Stimulated activated naive CD8-positive, alpha-beta T cell treated with anti-CD3 and anti-CD28 coated beads, Interleukin-15, amount 100 ng/mL, for 72 hours (primary cell): ENCODE measurements around the gene USP12.
A peak's percentile ranks its signal among the peaks of the same experiment; 100 is the strongest.

ENCODE experiments used
- ATAC-seq: fragments of 150-1000 bp; cut with Tn5 transposase; 2 replicates; pipeline ENCODE4 v1.10.0; 2021; ENCODE audit warnings: mild to moderate bottlenecking, moderate library complexity
- DNase-seq, 2 donors: peaks; one replicate each; pipeline ENCODE4 v3.0.0; 2021 to 2022
- H3K27ac Mint-ChIP-seq, 2 donors: one replicate each; pipeline ENCODE4 v1.8.0; 2022; ENCODE audit warnings: mild to moderate bottlenecking in 2 of 2, mixed read lengths in 2 of 2, moderate library complexity in 2 of 2
- H3K27me3 Mint-ChIP-seq: one replicate; pipeline ENCODE4 v1.8.0; 2022; ENCODE audit warnings: mixed read lengths
- H3K4me1 Mint-ChIP-seq: one replicate; pipeline ENCODE4 v1.8.0; 2022; ENCODE audit warnings: mild to moderate bottlenecking, mixed read lengths
- H3K4me3 Mint-ChIP-seq, 2 donors: one replicate each; pipeline ENCODE4 v1.8.0; 2022; ENCODE audit warnings: mild to moderate bottlenecking in 2 of 2, mixed read lengths in 2 of 2, moderate library complexity in 1 of 2
- H3K9me3 Mint-ChIP-seq, 2 donors: one replicate each; pipeline ENCODE4 v1.8.0; 2022; ENCODE audit warnings: mixed read lengths in 2 of 2

Gene USP12

DNA sequence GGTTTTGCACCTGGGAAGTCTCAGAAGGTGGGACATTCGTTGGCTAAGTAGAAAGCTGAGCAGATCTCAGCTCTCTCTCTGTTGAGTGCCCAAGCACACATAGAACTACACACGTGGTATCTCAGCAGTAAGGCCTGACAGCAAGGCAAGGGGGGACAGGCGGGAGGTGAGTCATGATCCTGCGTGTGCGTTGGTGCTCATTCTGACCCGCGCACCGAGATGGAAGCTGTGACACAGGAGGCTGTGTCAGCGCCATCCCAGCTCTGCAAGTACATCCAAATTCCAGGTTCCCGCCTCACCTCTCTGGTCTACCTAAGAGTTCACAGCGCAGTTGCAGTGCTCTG is 135.7 kb downstream of the USP12 start:
- Mint-ChIP-seq H3K27ac (peak overlapping the region in 1 of 2 donors; percentile 60), H3K27me3 (peaks cover 41% of the 10 kb centered on the region), H3K4me1 (peaks cover 15% of the 10 kb centered on the region), H3K4me3 (no peak overlapping the region), H3K9me3 (no peaks in the 10 kb centered on the region)
- DNase-seq: no peak
- ATAC-seq: no peak

DNA sequence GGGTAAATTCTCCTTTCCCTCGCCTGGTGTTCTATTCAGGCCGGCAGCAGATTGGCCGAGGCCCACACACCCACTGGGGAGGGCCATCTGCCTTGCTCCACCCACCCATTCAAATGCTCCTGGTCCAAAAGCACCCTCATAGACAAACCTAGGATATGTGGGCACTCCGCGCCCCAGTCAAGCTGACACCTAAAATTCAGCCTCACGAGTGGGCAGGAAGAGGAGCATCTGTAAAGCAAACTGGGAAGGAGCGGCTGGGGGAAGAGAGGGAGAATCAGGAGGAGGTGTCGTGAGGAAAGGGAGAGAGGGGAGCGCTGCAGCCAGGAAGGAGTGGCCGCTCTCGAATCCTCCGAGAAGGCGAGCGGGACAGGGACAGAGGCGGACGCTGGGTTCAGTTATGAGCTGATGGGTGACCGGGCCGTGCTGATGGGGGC is 136.9 kb downstream of the USP12 start:
- ATAC-seq: no peak
- peaks cover 15% of the 10 kb centered on the region for H3K4me1 Mint-ChIP-seq
- DNase-seq: no peak
- peak overlapping the region; percentile 69 to 94 for H3K27ac Mint-ChIP-seq
- peaks cover 41% of the 10 kb centered on the region for H3K27me3 Mint-ChIP-seq
- no peaks in the 10 kb centered on the region for H3K9me3 Mint-ChIP-seq
- peak overlapping the region; percentile 56 to 68 for H3K4me3 Mint-ChIP-seq

DNA sequence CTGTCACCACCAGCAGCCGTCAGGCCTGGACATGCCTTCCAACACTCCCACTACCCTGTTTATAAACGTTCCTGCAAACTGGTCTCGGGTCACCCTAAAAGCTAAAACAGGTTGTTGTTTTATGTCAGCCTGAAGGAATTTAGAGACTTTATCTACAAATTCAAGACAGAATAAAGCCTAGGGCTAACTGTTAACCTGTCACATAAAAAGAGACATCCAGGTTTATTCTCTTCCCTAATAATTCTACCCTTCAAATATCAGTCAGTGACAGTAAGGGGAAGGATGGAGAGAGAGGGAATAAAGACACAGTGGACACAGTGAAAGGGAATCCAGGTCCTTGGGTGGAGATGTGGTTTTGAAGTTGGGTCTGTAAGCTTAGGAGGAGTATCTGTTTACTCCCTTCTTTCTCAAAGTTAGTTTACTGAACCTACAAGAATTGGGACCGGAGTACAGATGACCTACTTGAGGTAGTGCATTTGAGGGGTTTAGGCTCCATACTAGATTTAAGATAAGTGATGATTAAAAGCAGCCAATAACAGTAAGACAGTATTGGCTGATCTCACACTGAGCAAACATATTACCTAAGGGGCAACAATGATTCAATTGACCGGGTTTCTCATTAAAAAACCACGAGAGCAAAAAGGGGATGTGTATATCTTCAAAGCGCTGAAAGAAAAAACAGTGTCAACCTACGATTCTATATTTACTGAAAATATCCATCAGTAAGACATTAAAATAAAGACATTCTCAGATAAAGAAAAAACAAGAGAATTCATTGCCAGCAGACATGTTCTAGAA is 142.7 kb downstream of the USP12 start:
- Mint-ChIP-seq H3K4me1 (no peaks in the 10 kb centered on the region), H3K27ac (no peak overlapping the region), H3K27me3 (peaks cover 51% of the 10 kb centered on the region), H3K4me3 (no peak overlapping the region), H3K9me3 (no peaks in the 10 kb centered on the region)
- DNase-seq (no peak), ATAC-seq (no peak)

GRCh38 chr13:27027086-27027667 is 144.4 kb downstream of the USP12 start:
- ATAC-seq (no peak), DNase-seq (no peak)
- Mint-ChIP-seq H3K27me3 (peaks cover 42% of the 10 kb centered on the region), H3K4me3 (no peak overlapping the region), H3K9me3 (no peaks in the 10 kb centered on the region), H3K4me1 (no peaks in the 10 kb centered on the region), H3K27ac (no peak overlapping the region)

DNA sequence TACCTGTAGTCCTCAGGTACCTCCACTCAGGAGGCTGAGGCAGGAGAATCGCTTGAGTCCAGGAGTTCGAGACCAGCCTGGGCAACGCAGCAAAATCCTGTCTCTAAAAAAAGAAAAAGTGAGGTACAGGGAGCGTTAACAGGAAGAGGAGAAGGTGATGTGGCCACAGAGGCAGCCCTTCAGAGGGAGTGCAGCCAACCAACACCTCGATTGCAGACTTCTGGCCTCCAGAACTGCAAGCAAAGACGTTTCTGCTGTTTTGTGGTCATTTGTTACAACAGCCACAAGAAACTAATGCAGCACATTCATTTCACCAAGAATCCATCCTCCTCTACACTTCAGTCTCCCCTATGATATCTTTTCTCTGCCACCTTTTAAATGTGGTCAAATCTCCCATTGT is 145.2 kb downstream of the USP12 start:
- ATAC-seq (no peak), DNase-seq (no peak)
- Mint-ChIP-seq H3K9me3 (no peaks in the 10 kb centered on the region), H3K27ac (no peak overlapping the region), H3K27me3 (peaks cover 42% of the 10 kb centered on the region), H3K4me3 (no peak overlapping the region), H3K4me1 (no peaks in the 10 kb centered on the region)

GRCh38 chr13:27024776-27025492 is 146.7 kb downstream of the USP12 start:
- Mint-ChIP-seq H3K27me3 (peaks cover 42% of the 10 kb centered on the region), H3K9me3 (no peaks in the 10 kb centered on the region), H3K27ac (no peak overlapping the region), H3K4me3 (no peak overlapping the region), H3K4me1 (no peaks in the 10 kb centered on the region)
- DNase-seq (no peak), ATAC-seq (no peak)

DNA sequence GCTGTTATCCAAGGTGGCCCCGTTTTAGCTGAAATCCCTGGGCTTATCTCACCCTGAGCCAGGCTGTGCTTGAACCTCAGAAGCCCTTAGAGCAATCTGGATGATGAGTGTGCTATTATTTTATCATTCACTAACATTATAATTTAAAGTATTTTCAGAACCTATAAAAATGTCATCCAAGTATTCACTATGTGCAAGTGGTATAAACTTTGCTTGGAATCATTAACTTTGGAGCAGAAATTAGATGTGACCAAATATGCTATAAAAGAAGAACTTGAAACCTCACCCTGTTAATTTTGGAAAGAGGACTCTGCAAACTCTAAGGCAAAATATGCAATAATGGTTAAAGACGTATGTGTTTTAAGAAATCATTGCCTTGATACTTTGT is 147.5 kb downstream of the USP12 start:
- Mint-ChIP-seq H3K27me3 (peaks cover 36% of the 10 kb centered on the region), H3K9me3 (no peaks in the 10 kb centered on the region), H3K4me1 (no peaks in the 10 kb centered on the region), H3K4me3 (no peak overlapping the region), H3K27ac (no peak overlapping the region)
- ATAC-seq (no peak), DNase-seq (no peak)

GRCh38 chr13:27023385-27024073 is 148.1 kb downstream of the USP12 start:
- Mint-ChIP-seq H3K27ac (no peak overlapping the region), H3K9me3 (no peaks in the 10 kb centered on the region), H3K27me3 (peaks cover 31% of the 10 kb centered on the region), H3K4me3 (no peak overlapping the region), H3K4me1 (no peaks in the 10 kb centered on the region)
- no peak for DNase-seq
- no peak for ATAC-seq

GRCh38 chr13:27022571-27023311 is 148.9 kb downstream of the USP12 start:
- ATAC-seq (peak; percentile 98), DNase-seq (peak in 1 of 2 donors; percentile 23)
- Mint-ChIP-seq H3K27ac (peak overlapping the region in 1 of 2 donors; percentile 80), H3K9me3 (no peaks in the 10 kb centered on the region), H3K27me3 (peaks cover 28% of the 10 kb centered on the region), H3K4me1 (no peaks in the 10 kb centered on the region), H3K4me3 (no peak overlapping the region)

- Mint-ChIP-seq H3K27ac (no peak overlapping the region), H3K4me1 (no peaks in the 10 kb centered on the region), H3K27me3 (peaks cover 9% of the 10 kb centered on the region), H3K9me3 (no peaks in the 10 kb centered on the region), H3K4me3 (no peak overlapping the region)
- no peak for DNase-seq
- no peak for ATAC-seq
Observed at GRCh38 chr13:27020415-27020814, 151.2 kb downstream of the USP12 start.

GRCh38 chr13:27018882-27019281 is 152.7 kb downstream of the USP12 start:
- H3K27me3 Mint-ChIP-seq: no peaks in the 10 kb centered on the region
- ATAC-seq (no peak), DNase-seq (no peak)
- H3K4me3 Mint-ChIP-seq: no peak overlapping the region
- H3K9me3 Mint-ChIP-seq: no peaks in the 10 kb centered on the region
- no peaks in the 10 kb centered on the region for H3K4me1 Mint-ChIP-seq
- no peak overlapping the region for H3K27ac Mint-ChIP-seq

DNA sequence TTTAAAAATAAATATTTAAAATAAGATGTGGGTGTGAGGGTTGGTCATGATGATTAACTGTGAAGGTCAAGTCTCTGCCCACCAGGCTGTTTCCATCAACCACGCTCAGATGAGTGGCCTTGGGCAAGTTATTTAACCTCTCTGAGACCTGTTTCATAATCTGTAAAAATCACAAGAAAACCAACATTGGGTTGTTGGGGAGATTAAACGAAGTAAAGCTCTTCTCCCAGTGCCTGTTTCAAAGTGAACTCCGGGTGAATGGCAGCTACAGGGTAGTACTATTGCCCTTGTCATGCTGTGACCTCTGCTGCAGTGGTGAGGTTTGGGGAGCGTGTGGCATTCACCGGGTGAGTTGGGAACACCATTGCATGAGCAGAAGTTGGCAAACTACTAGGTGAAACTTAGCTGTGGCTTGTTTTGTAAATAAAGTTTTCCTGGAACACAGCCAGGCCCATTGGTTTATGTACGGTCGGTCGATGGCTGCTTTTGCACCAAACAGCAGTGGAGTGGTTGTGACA is 153.2 kb downstream of the USP12 start:
- ATAC-seq (no peak), DNase-seq (no peak)
- H3K4me3 Mint-ChIP-seq: no peak overlapping the region
- no peaks in the 10 kb centered on the region for H3K4me1 Mint-ChIP-seq
- H3K27me3 Mint-ChIP-seq: no peaks in the 10 kb centered on the region
- no peak overlapping the region for H3K27ac Mint-ChIP-seq
- H3K9me3 Mint-ChIP-seq: no peaks in the 10 kb centered on the region

DNA sequence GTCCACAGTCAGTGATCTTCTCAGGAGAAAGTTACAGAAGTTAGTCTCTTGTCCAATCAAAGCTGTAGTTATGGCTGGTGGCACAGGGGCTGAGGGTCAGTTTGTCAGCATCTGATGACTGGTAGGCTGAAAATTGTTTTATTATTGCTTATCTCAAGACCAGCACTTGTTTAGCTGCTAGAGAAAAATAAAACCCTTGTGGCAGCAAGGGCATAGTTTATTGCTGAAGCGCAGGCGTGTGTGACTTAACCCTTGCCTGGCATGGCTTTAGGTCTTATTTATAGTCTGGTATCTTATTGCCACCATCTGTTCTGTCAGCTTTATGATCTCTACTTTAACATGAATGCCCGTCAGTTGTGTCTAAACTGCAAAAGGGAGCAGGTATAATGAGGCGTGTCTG is 154.7 kb downstream of the USP12 start:
- DNase-seq: no peak
- Mint-ChIP-seq H3K27me3 (no peaks in the 10 kb centered on the region), H3K4me1 (no peaks in the 10 kb centered on the region), H3K9me3 (no peaks in the 10 kb centered on the region), H3K4me3 (no peak overlapping the region), H3K27ac (no peak overlapping the region)
- ATAC-seq: no peak
